Astrocyte of the cerebellum (primary cell): Measurements from ENCODE around the gene CYFIP2.
A peak's percentile ranks its signal among the peaks of the same experiment; 100 is the strongest.

Source experiments
- DNase-seq: peaks from one replicate; pipeline ENCODE4 v3.0.0-alpha.2; 2011; ENCODE audit warnings: low read depth
- H3K4me3 ChIP-seq: 2 replicates; pipeline ENCODE4 v1.5.1; 2011; ENCODE audit warnings: mild to moderate bottlenecking, low read depth, low read length, moderate library complexity
- in situ Hi-C: cut with HindIII; loops from 2 replicates; pipeline ENCODE4 v1.10.0; 2017; ENCODE audit warnings: low sequenced_read_pairs
- TF ChIP-seq, protein P1 (sequence below): IDR thresholded peaks from 2 replicates; pipeline ENCODE4 v1.5.1; 2012; ENCODE audit warnings: low read length, low read depth, moderate library complexity, mild to moderate bottlenecking; ENCODE audit errors: missing control alignments

The CYFIP2 gene

DNA sequence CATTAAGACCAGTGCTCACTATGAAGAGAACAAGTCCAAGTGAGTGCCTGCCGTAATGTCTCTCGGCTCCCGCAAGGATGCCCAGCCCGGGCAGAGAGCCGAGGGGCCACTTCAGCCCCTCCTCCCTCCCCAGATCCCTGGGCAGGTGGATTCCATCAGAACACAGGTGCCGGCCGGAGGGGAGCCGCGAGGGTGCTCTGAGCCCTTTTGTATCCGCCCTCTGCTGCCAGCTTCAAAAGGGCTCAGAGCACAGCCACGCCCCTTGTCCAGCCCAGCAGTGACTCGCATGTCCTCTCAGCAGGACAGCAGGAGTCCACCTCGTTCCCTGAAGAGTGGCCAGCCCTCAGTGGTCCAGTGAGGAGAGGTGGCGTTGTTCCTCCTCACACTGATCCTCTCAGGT, 43.9 kb downstream of the CYFIP2 start:
- TF ChIP-seq, protein P1, sequence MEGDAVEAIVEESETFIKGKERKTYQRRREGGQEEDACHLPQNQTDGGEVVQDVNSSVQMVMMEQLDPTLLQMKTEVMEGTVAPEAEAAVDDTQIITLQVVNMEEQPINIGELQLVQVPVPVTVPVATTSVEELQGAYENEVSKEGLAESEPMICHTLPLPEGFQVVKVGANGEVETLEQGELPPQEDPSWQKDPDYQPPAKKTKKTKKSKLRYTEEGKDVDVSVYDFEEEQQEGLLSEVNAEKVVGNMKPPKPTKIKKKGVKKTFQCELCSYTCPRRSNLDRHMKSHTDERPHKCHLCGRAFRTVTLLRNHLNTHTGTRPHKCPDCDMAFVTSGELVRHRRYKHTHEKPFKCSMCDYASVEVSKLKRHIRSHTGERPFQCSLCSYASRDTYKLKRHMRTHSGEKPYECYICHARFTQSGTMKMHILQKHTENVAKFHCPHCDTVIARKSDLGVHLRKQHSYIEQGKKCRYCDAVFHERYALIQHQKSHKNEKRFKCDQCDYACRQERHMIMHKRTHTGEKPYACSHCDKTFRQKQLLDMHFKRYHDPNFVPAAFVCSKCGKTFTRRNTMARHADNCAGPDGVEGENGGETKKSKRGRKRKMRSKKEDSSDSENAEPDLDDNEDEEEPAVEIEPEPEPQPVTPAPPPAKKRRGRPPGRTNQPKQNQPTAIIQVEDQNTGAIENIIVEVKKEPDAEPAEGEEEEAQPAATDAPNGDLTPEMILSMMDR = no peak
- in situ Hi-C loops = no loop called here
- no peak overlapping the region for H3K4me3 ChIP-seq
- DNase-seq = no peak

DNA sequence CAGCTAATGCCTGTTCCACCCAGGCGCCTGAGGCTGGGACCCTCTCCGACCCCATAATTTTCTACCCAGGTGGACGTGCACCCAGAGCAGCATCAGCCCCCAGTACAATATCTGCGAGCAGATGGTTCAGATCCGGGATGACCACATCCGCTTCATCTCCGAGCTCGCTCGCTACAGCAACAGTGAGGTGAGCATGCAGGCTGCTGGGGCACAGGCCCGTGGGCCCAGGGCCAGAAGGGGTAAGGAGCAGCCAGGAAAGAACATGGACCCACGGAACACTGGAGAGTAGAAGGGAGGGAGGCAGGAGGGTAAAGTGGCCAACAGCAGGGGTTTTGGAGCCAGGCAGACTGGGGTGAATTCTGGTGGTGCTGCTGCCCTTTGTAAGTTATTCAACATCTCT, 45.7 kb downstream of the CYFIP2 start:
- TF ChIP-seq, protein P1 = no peak
- in situ Hi-C loops = no loop called here

DNA sequence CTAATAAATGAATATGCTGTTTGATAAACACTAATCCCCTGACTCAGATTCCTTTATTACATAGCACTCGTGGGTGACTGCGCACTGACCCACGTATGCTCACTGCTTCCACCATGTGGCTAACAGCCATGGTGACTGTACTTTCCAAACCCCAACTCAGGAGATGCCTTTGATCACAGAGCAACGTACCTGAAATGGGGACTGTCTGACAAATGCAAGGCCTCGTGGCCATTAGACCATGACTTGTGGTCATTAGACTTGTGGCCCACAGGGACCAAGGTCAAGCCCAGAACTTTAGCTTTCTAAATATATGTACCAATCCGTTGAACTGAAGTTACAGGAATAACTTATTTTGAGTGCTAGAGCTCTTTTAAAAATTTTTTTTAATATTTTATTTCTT, 46.6 kb downstream of the CYFIP2 start:
- DNase-seq = peak; percentile 29
- in situ Hi-C loops = no loop called here
- no peak overlapping the region for H3K4me3 ChIP-seq
- TF ChIP-seq, protein P1 = peak; percentile 91

More for the DNA sequence above, 45.7 kb downstream of the CYFIP2 start:
- DNase-seq = no peak
- H3K4me3 ChIP-seq = no peak overlapping the region

DNA sequence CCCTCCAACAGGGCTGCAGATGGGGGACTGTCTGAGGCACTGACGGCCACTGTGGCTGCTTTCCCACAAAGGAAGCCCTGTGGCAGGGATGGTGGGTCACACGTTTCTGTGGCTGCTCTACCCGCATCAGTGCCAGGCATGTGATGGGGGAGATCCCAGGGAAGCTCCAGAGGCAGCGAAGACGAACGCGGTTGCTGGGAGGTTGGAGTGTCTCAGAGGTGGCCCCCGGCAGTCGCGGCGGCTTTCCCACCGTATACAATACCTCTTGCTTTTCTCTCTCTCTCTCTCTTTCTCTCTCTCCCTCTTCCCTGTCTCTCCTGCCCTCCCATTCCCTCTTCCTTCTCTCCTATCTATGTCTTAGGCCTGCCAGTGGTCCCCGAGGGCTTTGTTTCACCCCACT, 56.7 kb downstream of the CYFIP2 start:
- DNase-seq = no peak
- in situ Hi-C loops = no loop called here
- no peak overlapping the region for H3K4me3 ChIP-seq
- TF ChIP-seq, protein P1 = no peak

DNA sequence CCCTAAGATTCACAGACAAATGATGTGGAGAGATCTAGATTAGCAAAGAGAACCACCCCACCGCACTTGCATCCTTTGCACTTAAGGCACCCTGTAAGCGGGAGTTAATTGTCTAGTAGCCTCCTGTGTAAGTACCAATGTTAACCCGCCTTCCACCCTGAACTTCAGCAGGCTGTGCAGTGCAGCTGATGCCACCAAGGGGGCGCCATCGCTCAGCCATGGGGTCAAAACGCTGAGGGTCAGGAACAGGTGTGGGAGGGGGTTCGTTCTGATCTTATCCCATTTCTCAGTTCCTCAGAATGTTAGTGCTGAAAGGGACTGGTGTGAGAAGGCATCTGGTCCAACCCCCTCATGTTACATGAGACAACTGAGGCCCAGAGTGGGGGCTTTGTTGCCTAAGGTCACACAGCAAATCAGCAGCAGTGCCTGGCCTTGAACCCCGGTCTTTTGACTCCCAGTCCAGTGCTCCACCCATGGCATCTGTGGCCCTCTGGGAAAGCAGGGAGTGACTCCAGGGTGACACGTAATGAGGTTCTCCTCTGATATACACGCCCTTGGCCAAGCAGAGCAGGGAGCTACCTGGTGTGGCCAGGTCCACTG, 57.3 kb downstream of the CYFIP2 start:
- no peak overlapping the region for H3K4me3 ChIP-seq
- TF ChIP-seq, protein P1 = peak; percentile 25
- no peak for DNase-seq
- in situ Hi-C loops = no loop called here

DNA sequence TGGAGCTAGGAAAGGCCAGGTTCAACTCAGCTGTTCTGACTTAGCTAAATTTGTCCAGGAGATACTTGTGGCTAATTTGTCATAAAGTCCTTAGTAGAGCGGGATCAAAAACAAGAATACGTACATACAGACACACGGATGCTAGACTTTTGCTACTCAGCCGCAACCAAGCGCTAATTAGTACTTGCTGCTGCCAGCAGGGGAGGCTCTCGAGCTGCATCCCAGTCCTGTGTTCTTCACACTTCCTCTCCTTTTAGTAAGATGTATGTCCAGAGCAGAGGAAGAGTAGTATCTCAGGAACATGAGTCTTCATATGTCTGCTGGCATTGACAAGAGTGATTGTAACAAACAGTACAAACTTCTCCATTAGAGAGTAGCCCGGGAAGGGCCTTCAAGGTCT, 58.3 kb downstream of the CYFIP2 start:
- DNase-seq = no peak
- TF ChIP-seq, protein P1 = peak; percentile 35
- no peak overlapping the region for H3K4me3 ChIP-seq
- in situ Hi-C loops = no loop called here
